Esophagus squamous epithelium (tissue), 5 donors: Measurements from ENCODE around the gene SLC7A7. TPM values are rescaled to one million over a fixed set of nuclear protein-coding genes. Genes with fewer than 3 reads are reported as not detected.
"Not testable (repeated sequence)": the region's sequence is repeated elsewhere in the genome, so short reads cannot be mapped to it uniquely, and the experiment has no call there.

Experiments
- DNase-seq: peaks from one replicate; lab custom pipeline; 2025; lab: John Stamatoyannopoulos, UW
- H3K27ac ChIP-seq, 4 donors: fragments of 200-600 bp; sonication (generic); one replicate each; pipeline ENCODE4 v1.5.1; 2016 to 2019; ENCODE audit warnings: mild to moderate bottlenecking in 1 of 4
- H3K27me3 ChIP-seq, 4 donors: fragments of 200-600 bp; sonication (generic); 1 replicate in 3 of 4; 2 replicates in 1 of 4; pipeline versions ENCODE4 v1.5.1 to v1.6.0; 2017 to 2021; ENCODE audit warnings: antibody characterized with exemption in 1 of 4
- H3K36me3 ChIP-seq, 3 donors: fragments of 200-600 bp; sonication (generic); one replicate each; pipeline ENCODE4 v1.5.1; 2016 to 2019
- H3K4me1 ChIP-seq, 3 donors: fragments of 200-600 bp; sonication (generic); one replicate each; pipeline ENCODE4 v1.5.1; 2017 to 2019
- H3K4me3 ChIP-seq, 4 donors: fragments of 200-600 bp; sonication (generic); 1 replicate in 3 of 4; 2 replicates in 1 of 4; pipeline ENCODE4 v1.5.1; 2016 to 2019; ENCODE audit warnings: mild to moderate bottlenecking in 2 of 4, moderate library complexity in 1 of 4
- H3K9me3 ChIP-seq, 3 donors: fragments of 200-600 bp; sonication (generic); one replicate each; pipeline ENCODE4 v1.5.1; 2016 to 2019
- POLR2A ChIP-seq, 4 donors: fragments of 450-650 bp; IDR thresholded peaks; one replicate each; pipeline ENCODE4 v1.6.1; 2017; ENCODE audit warnings: antibody characterized with exemption in 4 of 4, mild to moderate bottlenecking in 4 of 4, moderate library complexity in 3 of 4
- WGBS, 2 donors: methylation state at CpG; one replicate each; pipeline ENCODE4 v1.1.5; 2018; 5-methylcytosine and 5-hydroxymethylcytosine counted together
- intact Hi-C: fragments of 100-400 bp; cut with DNase I; formaldehyde crosslinking; loops from one replicate; pipeline ENCODE4 v1.15.0; 2022
- total RNA-seq, 4 donors: library from RNA; depleted of rRNA; stranded (reverse); fragments of >200 nt; gene quantifications; one replicate each; pipeline ENCODE4 v1.1.0, GENCODE V29; 2016
- TF ChIP-seq, protein P1 (sequence below), 6 experiments: fragments of 450-650 bp in 4 of 6; fragments of 200-600 bp in 2 of 6; sonication (generic) in 2 of 6; IDR thresholded peaks; one replicate each; pipeline ENCODE4 v1.5.1; 2016 to 2019; ENCODE audit warnings: antibody characterized with exemption in 6 of 6, mild to moderate bottlenecking in 4 of 6, moderate library complexity in 4 of 6
- donor health status: DM: yes; HTN: yes; CAD: no.

Gene SLC7A7
- total RNA-seq, 4 donors from 2014 or later: 2.5 to 12.6 (median 7.8) TPM; not detected in 1

DNA sequence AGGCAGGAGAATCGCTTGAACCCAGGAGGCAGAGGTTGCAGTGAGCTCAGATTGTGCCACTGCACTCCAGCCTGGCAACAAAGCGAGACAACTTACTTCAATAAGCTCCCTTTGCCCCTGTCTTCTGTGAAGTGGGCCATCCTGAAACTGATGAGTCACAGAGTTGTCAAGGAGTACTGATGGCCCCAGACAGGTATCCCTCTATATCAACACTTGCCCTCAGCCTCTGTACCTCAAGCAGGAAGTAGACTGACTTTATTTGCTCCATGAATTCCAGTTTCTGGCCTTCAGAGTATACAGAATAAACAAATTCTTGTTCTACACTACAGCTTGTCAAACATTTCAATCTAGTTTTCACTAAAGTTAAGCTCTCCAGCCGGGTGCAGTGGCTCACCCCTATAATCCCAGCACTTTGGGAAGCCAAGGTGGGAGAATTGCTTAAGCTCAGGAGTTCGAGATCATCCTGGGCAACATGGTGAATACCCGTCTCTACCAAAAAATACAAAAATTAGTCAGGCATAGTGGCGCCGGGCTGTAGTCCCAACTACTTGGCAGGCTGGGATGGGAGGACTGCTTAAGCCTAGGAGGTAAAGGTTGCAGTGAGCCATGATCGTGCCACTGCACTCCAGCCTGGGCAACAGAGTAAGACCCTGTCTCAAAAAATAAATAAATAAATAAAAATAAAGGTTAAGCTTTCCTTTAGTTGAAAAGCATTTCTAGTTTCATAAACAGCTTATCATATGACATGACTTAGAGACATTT lies 39.9 kb upstream of the SLC7A7 start:
- no peak for DNase-seq
- no peak for TF ChIP-seq POLR2A (IDR thresholded peaks at IDR 0.05)
- TF ChIP-seq, protein P1, sequence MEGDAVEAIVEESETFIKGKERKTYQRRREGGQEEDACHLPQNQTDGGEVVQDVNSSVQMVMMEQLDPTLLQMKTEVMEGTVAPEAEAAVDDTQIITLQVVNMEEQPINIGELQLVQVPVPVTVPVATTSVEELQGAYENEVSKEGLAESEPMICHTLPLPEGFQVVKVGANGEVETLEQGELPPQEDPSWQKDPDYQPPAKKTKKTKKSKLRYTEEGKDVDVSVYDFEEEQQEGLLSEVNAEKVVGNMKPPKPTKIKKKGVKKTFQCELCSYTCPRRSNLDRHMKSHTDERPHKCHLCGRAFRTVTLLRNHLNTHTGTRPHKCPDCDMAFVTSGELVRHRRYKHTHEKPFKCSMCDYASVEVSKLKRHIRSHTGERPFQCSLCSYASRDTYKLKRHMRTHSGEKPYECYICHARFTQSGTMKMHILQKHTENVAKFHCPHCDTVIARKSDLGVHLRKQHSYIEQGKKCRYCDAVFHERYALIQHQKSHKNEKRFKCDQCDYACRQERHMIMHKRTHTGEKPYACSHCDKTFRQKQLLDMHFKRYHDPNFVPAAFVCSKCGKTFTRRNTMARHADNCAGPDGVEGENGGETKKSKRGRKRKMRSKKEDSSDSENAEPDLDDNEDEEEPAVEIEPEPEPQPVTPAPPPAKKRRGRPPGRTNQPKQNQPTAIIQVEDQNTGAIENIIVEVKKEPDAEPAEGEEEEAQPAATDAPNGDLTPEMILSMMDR (IDR thresholded peaks at IDR 0.05): no peak
- WGBS, 2 donors: 88 to 93% methylated on average over 7 to 8 of the region's 8 CpGs
- no peaks in the 10 kb centered on the region for H3K27me3 ChIP-seq
- H3K27ac ChIP-seq: no peak overlapping the region
- no peaks in the 10 kb centered on the region for H3K9me3 ChIP-seq
- intact Hi-C loops: loop anchor here (10.0 kb wide), 2 partner anchors 80 to 200 kb away; no protein-coding TSS in a partner anchor
- no peaks in the 10 kb centered on the region for H3K36me3 ChIP-seq
- H3K4me1 ChIP-seq: peaks cover 16 to 36% (median 24%) of the 10 kb centered on the region in 3 donors
- H3K4me3 ChIP-seq: no peak overlapping the region

DNA sequence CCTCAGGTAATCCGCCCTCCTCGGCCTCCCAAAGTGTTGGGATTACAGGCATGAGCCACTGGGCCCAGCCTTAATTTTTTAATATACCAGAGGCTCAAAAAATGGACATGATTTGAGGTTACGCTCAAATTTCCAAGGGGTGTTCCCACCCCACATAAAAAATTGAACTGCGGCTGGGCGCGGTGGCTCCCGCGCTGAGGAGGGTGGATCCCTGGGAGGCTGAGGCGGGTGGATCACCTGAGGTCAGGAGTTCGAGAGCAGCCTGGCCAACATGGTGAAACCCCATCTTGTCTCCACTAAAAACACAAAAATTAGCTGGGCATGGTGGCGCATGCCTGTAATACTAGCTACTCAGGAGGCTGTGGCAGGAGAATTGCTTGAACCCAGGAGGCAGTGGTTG lies 39.1 kb upstream of the SLC7A7 start:
- not testable (repeated sequence) for H3K36me3 ChIP-seq, H3K9me3 ChIP-seq, H3K27me3 ChIP-seq, H3K4me3 ChIP-seq, DNase-seq, H3K27ac ChIP-seq
- peaks cover 25 to 44% (median 32%) of the 10 kb centered on the region in 3 donors for H3K4me1 ChIP-seq
- intact Hi-C loops: loop anchor here (10.0 kb wide), 2 partner anchors 79 to 199 kb away; no protein-coding TSS in a partner anchor
- WGBS, 2 donors: 97% methylated on average over 10 of the region's 11 CpGs; no CpG with 5 or more reads in 1 of the 2 donors

DNA sequence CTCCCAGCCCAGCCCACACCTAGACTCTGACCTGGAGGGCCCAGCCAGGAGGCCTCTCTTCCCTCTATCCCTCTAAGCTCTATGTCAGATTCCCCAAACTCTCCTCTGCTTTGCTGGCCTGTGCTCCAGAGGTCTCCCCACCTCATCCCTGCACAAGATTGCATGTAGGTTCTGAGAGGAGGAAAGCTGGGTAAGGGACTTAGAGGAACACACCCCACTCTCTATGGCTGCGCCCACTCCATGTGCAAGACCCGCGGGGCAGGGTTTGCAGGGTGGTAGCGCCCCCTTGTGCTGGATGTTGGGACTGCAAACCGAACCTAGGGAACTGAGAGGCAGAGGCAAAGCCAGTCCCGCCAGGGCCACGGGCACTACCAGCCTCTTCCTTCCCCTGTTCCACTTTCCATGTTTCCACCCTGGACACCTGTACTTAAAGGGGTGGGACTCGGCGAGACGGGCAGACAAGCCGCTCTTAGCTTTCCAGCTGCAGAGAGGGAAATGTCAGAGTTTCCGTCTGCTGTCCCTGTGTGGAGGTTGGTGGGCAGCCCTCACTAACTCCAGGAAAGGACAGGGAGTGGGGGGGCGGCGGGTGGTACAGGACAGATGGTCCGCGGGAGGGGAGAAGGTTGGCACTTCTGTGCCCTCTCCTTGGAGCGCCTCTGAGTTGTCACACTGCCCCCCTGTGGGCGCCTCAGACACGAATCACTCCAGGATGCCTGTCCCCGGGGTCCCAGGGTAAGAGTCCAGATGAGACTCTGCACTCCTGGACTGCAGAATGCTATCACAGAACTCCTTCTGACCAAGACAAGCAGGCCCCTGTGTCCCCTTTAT lies 37.9 kb upstream of the SLC7A7 start:
- peaks cover 36 to 56% (median 43%) of the 10 kb centered on the region in 3 donors for H3K4me1 ChIP-seq
- 0 to 2% methylated on average over 7 to 8 of the region's 20 CpGs for WGBS, 2 donors
- peak overlapping the region; percentile 31 to 67 (median 42) for H3K4me3 ChIP-seq
- H3K36me3 ChIP-seq: no peaks in the 10 kb centered on the region
- peak; percentile 53 for DNase-seq
- TF ChIP-seq, protein P1 (IDR thresholded peaks at IDR 0.05): peak; percentile 91 to 97 (median 94)
- TF ChIP-seq POLR2A (IDR thresholded peaks at IDR 0.05): no peak
- intact Hi-C loops: loop anchor here (10.0 kb wide), 2 partner anchors 78 to 198 kb away; no protein-coding TSS in a partner anchor
- H3K27ac ChIP-seq: peak overlapping the region; percentile 67 to 89 (median 78)
- no peaks in the 10 kb centered on the region for H3K9me3 ChIP-seq
- no peaks in the 10 kb centered on the region for H3K27me3 ChIP-seq

DNA sequence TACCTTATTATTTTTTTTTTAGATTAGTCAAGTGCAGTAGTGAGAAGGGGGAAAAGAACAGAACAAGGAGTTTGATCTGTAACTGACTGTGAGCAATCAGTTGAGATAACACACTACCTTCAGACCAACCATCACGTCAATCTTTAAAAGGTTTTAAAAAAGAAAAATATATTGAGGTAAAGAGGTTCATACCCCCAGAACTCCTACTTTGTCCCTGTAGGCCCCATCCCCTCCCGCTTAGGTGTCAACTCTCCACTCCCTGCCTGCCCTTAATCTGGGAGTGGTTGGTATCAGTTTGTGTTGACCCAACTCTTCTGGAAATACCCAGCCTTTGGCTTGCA lies 37.3 kb upstream of the SLC7A7 start:
- Histone ChIP-seq H3K4me1 (peaks cover 42 to 62% (median 49%) of the 10 kb centered on the region in 3 donors), H3K9me3 (no peaks in the 10 kb centered on the region), H3K27ac (peak overlapping the region; percentile 67 to 89 (median 78)), H3K27me3 (no peaks in the 10 kb centered on the region), H3K4me3 (peak overlapping the region in 1 of 4 donors; percentile 67), H3K36me3 (no peaks in the 10 kb centered on the region)
- 64 to 69% methylated on average over 2 of the region's 2 CpGs for WGBS, 2 donors
- DNase-seq: no peak
- TF ChIP-seq, protein P1 (IDR thresholded peaks at IDR 0.05): no peak
- no peak for TF ChIP-seq POLR2A (IDR thresholded peaks at IDR 0.05)
- intact Hi-C loops: loop anchor here (10.0 kb wide), 2 partner anchors 78 to 198 kb away; no protein-coding TSS in a partner anchor

DNA sequence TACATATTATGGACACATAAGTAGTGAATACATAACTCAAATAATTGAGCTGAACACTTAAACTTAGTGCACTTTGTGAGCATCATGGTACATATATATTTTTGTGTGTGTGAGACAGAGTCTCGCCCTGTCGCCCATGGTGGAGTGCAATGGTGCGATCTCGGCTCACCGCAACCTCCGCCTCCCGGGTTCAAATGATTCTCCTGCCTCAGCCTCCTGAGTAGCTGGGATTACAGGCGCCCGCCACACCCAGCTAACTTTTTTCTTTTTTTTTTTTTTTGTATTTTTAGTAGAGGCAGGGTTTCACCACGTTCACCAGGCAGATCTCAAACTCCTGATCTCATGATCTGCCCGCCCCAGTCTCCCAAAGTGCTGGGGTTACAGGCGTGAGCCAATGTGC lies 36.9 kb upstream of the SLC7A7 start:
- H3K27me3 ChIP-seq, DNase-seq, H3K9me3 ChIP-seq, H3K36me3 ChIP-seq, H3K4me3 ChIP-seq: not testable (repeated sequence)
- Histone ChIP-seq H3K27ac (peak overlapping the region; percentile 70 to 92 (median 88)), H3K4me1 (peaks cover 46 to 65% (median 53%) of the 10 kb centered on the region in 3 donors)
- WGBS, 2 donors: 72 to 74% methylated on average over 12 of the region's 12 CpGs
- intact Hi-C loops: loop anchor here (10.0 kb wide), 2 partner anchors 77 to 197 kb away; no protein-coding TSS in a partner anchor
